ENCODE results near the gene GGCX.

The GGCX gene

GRCh38 chr2:85534099-85534498 lies 27.2 kb downstream of the GGCX start:
- TF ChIP-seq SP1 (IDR thresholded peaks at IDR 0.05): no peak
- no peak for TF ChIP-seq FOXM1 (IDR thresholded peaks at IDR 0.05; ENCODE audit: borderline replicate concordance)
- no peak for TF ChIP-seq CTBP1 (IDR thresholded peaks at IDR 0.05; ENCODE audit: borderline replicate concordance)
- TF ChIP-seq LEF1 (IDR thresholded peaks at IDR 0.05; ENCODE audit: borderline replicate concordance): no peak
- no peak for TF ChIP-seq SUZ12 (IDR thresholded peaks at IDR 0.05)
- no peak for TF ChIP-seq ELF4 (IDR thresholded peaks at IDR 0.05)
- no peak for TF ChIP-seq ARNT (IDR thresholded peaks at IDR 0.05)
- no peak for TF ChIP-seq HDGF (IDR thresholded peaks at IDR 0.05; ENCODE audit: borderline replicate concordance)
- POLR2A ChIA-PET: interaction anchor here (1.5 to 3.0 kb wide), 3 partner anchors 10 to 61 kb away, joined by 4 to 13 read pairs (median 5); partner anchors contain the start of gene RNF181
- CTCF ChIA-PET: interaction anchor here (0.7 kb wide), 1 partner anchor 169 kb away, joined by 3 read pairs; no protein-coding TSS in a partner anchor

GRCh38 chr2:85531589-85531988 lies 29.7 kb downstream of the GGCX start:
- DNase-seq (ENCODE audit: extremely low spot score): no peak
- CTCF ChIA-PET: interaction anchor here (0.6 kb wide), 1 partner anchor 642 kb away, joined by 5 read pairs; no protein-coding TSS in a partner anchor
- no peak for TF ChIP-seq FOXM1 (IDR thresholded peaks at IDR 0.05; ENCODE audit: borderline replicate concordance)
- no peak for TF ChIP-seq L3MBTL2 (conservative IDR thresholded peaks at IDR 0.05)
- no peak for TF ChIP-seq NFRKB (IDR thresholded peaks at IDR 0.05)
- no peak for TF ChIP-seq BHLHE40 (IDR thresholded peaks at IDR 0.05; ENCODE audit: borderline replicate concordance)
- no peak for TF ChIP-seq ZNF384 (IDR thresholded peaks at IDR 0.05)
- TF ChIP-seq LEF1 (IDR thresholded peaks at IDR 0.05; ENCODE audit: borderline replicate concordance): no peak
- no peak for TF ChIP-seq FOXA1 (IDR thresholded peaks at IDR 0.05)
- POLR2A ChIA-PET: interaction anchor here (0.7 kb wide), 1 partner anchor 62 kb away, joined by 3 read pairs; no protein-coding TSS in a partner anchor

More at GRCh38 chr2:85534099-85534498, 27.2 kb downstream of the GGCX start:
- no peak for DNase-seq (ENCODE audit: extremely low spot score)

- DNase-seq (ENCODE audit: extremely low spot score): no peak
- POLR2A ChIA-PET: interaction anchor here (1.7 kb wide), 1 partner anchor 9 kb away, joined by 3 read pairs; the partner anchor contains the start of gene MAT2A
- TF ChIP-seq NFRKB (IDR thresholded peaks at IDR 0.05) (no peak), BHLHE40 (IDR thresholded peaks at IDR 0.05; ENCODE audit: borderline replicate concordance) (no peak), ELF4 (IDR thresholded peaks at IDR 0.05) (no peak), LEF1 (IDR thresholded peaks at IDR 0.05; ENCODE audit: borderline replicate concordance) (no peak)
- CTCF ChIA-PET: no interaction called here
These were observed 31.5 kb downstream of the GGCX start for GRCh38 chr2:85529809-85530208.

- ChIA-PET POLR2A (interaction anchor here (1.6 kb wide), 1 partner anchor 9 kb away, joined by 5 read pairs; no protein-coding TSS in a partner anchor), CTCF (no interaction called here)
- no peak for TF ChIP-seq BHLHE40 (IDR thresholded peaks at IDR 0.05; ENCODE audit: borderline replicate concordance)
- TF ChIP-seq ZNF384 (IDR thresholded peaks at IDR 0.05): no peak
- no peak for TF ChIP-seq CTBP1 (IDR thresholded peaks at IDR 0.05; ENCODE audit: borderline replicate concordance)
- no peak for TF ChIP-seq SP1 (IDR thresholded peaks at IDR 0.05)
- no peak for TF ChIP-seq SUZ12 (IDR thresholded peaks at IDR 0.05)
- TF ChIP-seq LEF1 (IDR thresholded peaks at IDR 0.05; ENCODE audit: borderline replicate concordance): no peak
- DNase-seq (ENCODE audit: extremely low spot score): no peak
These were observed 32.9 kb downstream of the GGCX start for GRCh38 chr2:85528355-85528754.

GRCh38 chr2:85527787-85528186 lies 33.5 kb downstream of the GGCX start:
- TF ChIP-seq ARNT (IDR thresholded peaks at IDR 0.05) (no peak), L3MBTL2 (conservative IDR thresholded peaks at IDR 0.05) (no peak), FOXA1 (IDR thresholded peaks at IDR 0.05) (no peak)
- CTCF ChIA-PET: no interaction called here
- POLR2A ChIA-PET: interaction anchor here (1.6 kb wide), 1 partner anchor 9 kb away, joined by 5 read pairs; no protein-coding TSS in a partner anchor

GRCh38 chr2:85525567-85525966 lies 35.7 kb downstream of the GGCX start:
- ChIA-PET POLR2A (interaction anchor here (1.7 to 2.3 kb wide), 2 partner anchors 13 to 25 kb away, joined by 4 to 8 read pairs; partner anchors contain the start of gene MAT2A), CTCF (no interaction called here)
- DNase-seq (ENCODE audit: extremely low spot score): no peak
- TF ChIP-seq L3MBTL2 (conservative IDR thresholded peaks at IDR 0.05) (no peak), HDGF (IDR thresholded peaks at IDR 0.05; ENCODE audit: borderline replicate concordance) (no peak), FOXM1 (IDR thresholded peaks at IDR 0.05; ENCODE audit: borderline replicate concordance) (no peak), BHLHE40 (IDR thresholded peaks at IDR 0.05; ENCODE audit: borderline replicate concordance) (no peak), FOXA1 (IDR thresholded peaks at IDR 0.05) (no peak), PKNOX1 (IDR thresholded peaks at IDR 0.05) (no peak), CTBP1 (IDR thresholded peaks at IDR 0.05; ENCODE audit: borderline replicate concordance) (no peak), NFRKB (IDR thresholded peaks at IDR 0.05) (no peak), LEF1 (IDR thresholded peaks at IDR 0.05; ENCODE audit: borderline replicate concordance) (no peak), SP1 (IDR thresholded peaks at IDR 0.05) (no peak), SUZ12 (IDR thresholded peaks at IDR 0.05) (no peak), ZNF384 (IDR thresholded peaks at IDR 0.05) (no peak), FOXK2 (IDR thresholded peaks at IDR 0.05) (no peak), ELF4 (IDR thresholded peaks at IDR 0.05) (no peak), ARNT (IDR thresholded peaks at IDR 0.05) (no peak), TARDBP (IDR thresholded peaks at IDR 0.05) (no peak)

More at GRCh38 chr2:85527787-85528186, 33.5 kb downstream of the GGCX start:
- DNase-seq (ENCODE audit: extremely low spot score): no peak

GRCh38 chr2:85525029-85525428 lies 36.3 kb downstream of the GGCX start:
- CTCF ChIA-PET: interaction anchor here (1.9 kb wide), 1 partner anchor 14 kb away, joined by 5 read pairs; the partner anchor contains the start of gene MAT2A
- POLR2A ChIA-PET: interaction anchor here (1.4 to 3.4 kb wide), 10 partner anchors 9 to 106 kb away, joined by 3 to 42 read pairs (median 8); partner anchors contain the start of genes MAT2A, RNF181 and SH2D6
- DNase-seq (ENCODE audit: extremely low spot score): no peak
- TF ChIP-seq LEF1 (IDR thresholded peaks at IDR 0.05; ENCODE audit: borderline replicate concordance) (no peak), ZNF384 (IDR thresholded peaks at IDR 0.05) (no peak), SUZ12 (IDR thresholded peaks at IDR 0.05) (no peak), FOXK2 (IDR thresholded peaks at IDR 0.05) (no peak), NFRKB (IDR thresholded peaks at IDR 0.05) (no peak), HDGF (IDR thresholded peaks at IDR 0.05; ENCODE audit: borderline replicate concordance) (no peak), L3MBTL2 (conservative IDR thresholded peaks at IDR 0.05) (no peak), PKNOX1 (IDR thresholded peaks at IDR 0.05) (no peak), FOXM1 (IDR thresholded peaks at IDR 0.05; ENCODE audit: borderline replicate concordance) (no peak), SP1 (IDR thresholded peaks at IDR 0.05) (no peak), BHLHE40 (IDR thresholded peaks at IDR 0.05; ENCODE audit: borderline replicate concordance) (no peak), ARNT (IDR thresholded peaks at IDR 0.05) (no peak), CTBP1 (IDR thresholded peaks at IDR 0.05; ENCODE audit: borderline replicate concordance) (no peak), TARDBP (IDR thresholded peaks at IDR 0.05) (no peak), FOXA1 (IDR thresholded peaks at IDR 0.05) (no peak), ELF4 (IDR thresholded peaks at IDR 0.05) (no peak)

Measured in HEK293T (cell line).